Astrocyte (in vitro differentiated cells and primary cell): ENCODE data around the gene PRM2. TPM values are rescaled to one million over a fixed set of nuclear protein-coding genes. Genes with fewer than 3 reads are reported as not detected.
A peak's percentile ranks its signal among the peaks of the same experiment; 100 is the strongest.

Experiments used
- DNase-seq: peaks from one replicate; pipeline ENCODE4 v3.0.0-alpha.2; 2010; ENCODE audit warnings: low read depth
- FAIRE-seq: peaks from 2 replicates; lab custom pipeline; 2011; peaks lifted over from hg19 to GRCh38; lab: Jason Lieb, UNC
- H2AFZ ChIP-seq: 2 replicates; pipeline ENCODE4 v1.6.0; 2012; ENCODE audit warnings: low read depth, low read length, inconsistent platforms
- H3K27ac ChIP-seq: 2 replicates; pipeline ENCODE4 v1.5.1; 2011; ENCODE audit warnings: low read depth, low read length, inconsistent platforms
- H3K27me3 ChIP-seq: 2 replicates; pipeline ENCODE4 v1.6.0; 2011; ENCODE audit warnings: low read length, inconsistent platforms; ENCODE audit not compliant: insufficient read depth
- H3K36me3 ChIP-seq: 2 replicates; pipeline ENCODE4 v1.5.1; 2011; ENCODE audit warnings: low read length, inconsistent platforms; ENCODE audit not compliant: insufficient read depth
- H3K4me1 ChIP-seq: 2 replicates; pipeline ENCODE4 v1.5.1; 2011; ENCODE audit warnings: low read length, inconsistent platforms; ENCODE audit not compliant: insufficient read depth
- H3K4me2 ChIP-seq: 2 replicates; pipeline ENCODE4 v1.6.0; 2012; ENCODE audit warnings: low read length, inconsistent platforms
- H3K4me3 ChIP-seq: 2 replicates; pipeline ENCODE4 v1.5.1; 2011; ENCODE audit warnings: low read depth, mild to moderate bottlenecking, low read length, inconsistent platforms; ENCODE audit not compliant: insufficient read depth
- H3K79me2 ChIP-seq: 2 replicates; pipeline ENCODE4 v1.6.0; 2012; ENCODE audit warnings: mild to moderate bottlenecking, low read length, inconsistent platforms; ENCODE audit not compliant: insufficient read depth
- H3K9ac ChIP-seq: 2 replicates; pipeline ENCODE4 v1.6.0; 2012; ENCODE audit warnings: mild to moderate bottlenecking, low read length, inconsistent platforms
- H3K9me3 ChIP-seq: 2 replicates; pipeline ENCODE4 v1.5.1; 2012; ENCODE audit warnings: low read depth, mild to moderate bottlenecking, low read length, inconsistent platforms; ENCODE audit not compliant: insufficient read depth
- H4K20me1 ChIP-seq: 2 replicates; pipeline ENCODE4 v1.6.0; 2012; ENCODE audit warnings: low read length, inconsistent platforms; ENCODE audit not compliant: insufficient read depth
- H3K27ac Mint-ChIP-seq: one replicate; pipeline ENCODE4 v1.8.0; 2021; ENCODE audit warnings: mild to moderate bottlenecking, mixed read lengths; ENCODE audit not compliant: unreplicated experiment
- H3K27me3 Mint-ChIP-seq: one replicate; pipeline ENCODE4 v1.8.0; 2021; ENCODE audit warnings: low read depth, mixed read lengths; ENCODE audit not compliant: unreplicated experiment
- H3K36me3 Mint-ChIP-seq: one replicate; pipeline ENCODE4 v1.8.0; 2021; ENCODE audit warnings: low read depth, mixed read lengths; ENCODE audit not compliant: unreplicated experiment
- H3K4me1 Mint-ChIP-seq: one replicate; pipeline ENCODE4 v1.8.0; 2021; ENCODE audit warnings: low read depth, mixed read lengths; ENCODE audit not compliant: unreplicated experiment
- H3K4me3 Mint-ChIP-seq: one replicate; pipeline ENCODE4 v1.8.0; 2021; ENCODE audit warnings: mild to moderate bottlenecking, moderate library complexity, mixed read lengths; ENCODE audit not compliant: unreplicated experiment
- H3K9me3 Mint-ChIP-seq: one replicate; pipeline ENCODE4 v1.8.0; 2021; ENCODE audit warnings: mild to moderate bottlenecking, mixed read lengths; ENCODE audit not compliant: unreplicated experiment
- CTCF ChIP-seq: IDR thresholded peaks from 2 replicates; pipeline ENCODE4 v1.5.1; 2011; ENCODE audit warnings: low read depth, mild to moderate bottlenecking, inconsistent platforms, low read length, moderate library complexity; ENCODE audit not compliant: insufficient read depth
- EZH2 ChIP-seq: IDR thresholded peaks from 2 replicates; pipeline ENCODE4 v1.6.1; 2012; ENCODE audit warnings: mild to moderate bottlenecking, low read length, inconsistent platforms; ENCODE audit not compliant: insufficient read depth
- total RNA-seq: library from RNA; stranded (reverse); gene quantifications from 2 replicates; pipeline ENCODE4 v1.2.1, GENCODE V29; 2021

PRM2 gene
- total RNA-seq, 1 donor from 2014 or later, result not detected

GRCh38 chr16:11250091-11250785, 26.0 kb downstream of the PRM2 start:
- no peaks in the 10 kb centered on the region for H3K27me3 Mint-ChIP-seq
- Histone ChIP-seq H2AFZ (no peak overlapping the region), H3K4me2 (no peak overlapping the region), H3K9me3 (no peaks in the 10 kb centered on the region), H3K79me2 (peaks cover 26% of the 10 kb centered on the region), H4K20me1 (peaks cover 45% of the 10 kb centered on the region), H3K9ac (no peak overlapping the region), H3K4me1 (peaks cover 32% of the 10 kb centered on the region), H3K27me3 (no peaks in the 10 kb centered on the region), H3K27ac (no peak overlapping the region), H3K36me3 (no peaks in the 10 kb centered on the region), H3K4me3 (no peak overlapping the region)
- no peaks in the 10 kb centered on the region for H3K9me3 Mint-ChIP-seq
- no peak overlapping the region for H3K4me3 Mint-ChIP-seq
- FAIRE-seq, result no peak
- H3K36me3 Mint-ChIP-seq, result peaks cover 2% of the 10 kb centered on the region
- no peak for TF ChIP-seq EZH2
- TF ChIP-seq CTCF, result no peak
- DNase-seq, result no peak
- H3K4me1 Mint-ChIP-seq, result peaks cover 16% of the 10 kb centered on the region
- H3K27ac Mint-ChIP-seq, result peak overlapping the region; percentile 9

GRCh38 chr16:11249233-11250061, 26.8 kb downstream of the PRM2 start:
- Histone ChIP-seq H3K79me2 (peaks cover 18% of the 10 kb centered on the region), H3K4me1 (peaks cover 27% of the 10 kb centered on the region), H4K20me1 (peaks cover 37% of the 10 kb centered on the region), H3K9ac (no peak overlapping the region), H3K4me2 (no peak overlapping the region), H3K27ac (no peak overlapping the region), H3K36me3 (no peaks in the 10 kb centered on the region), H3K4me3 (no peak overlapping the region), H3K9me3 (no peaks in the 10 kb centered on the region), H3K27me3 (no peaks in the 10 kb centered on the region), H2AFZ (no peak overlapping the region)
- FAIRE-seq, result no peak
- DNase-seq, result no peak
- Mint-ChIP-seq H3K36me3 (peaks cover 2% of the 10 kb centered on the region), H3K4me1 (peaks cover 16% of the 10 kb centered on the region), H3K27me3 (peaks cover 2% of the 10 kb centered on the region), H3K4me3 (peak overlapping the region; percentile 57), H3K9me3 (no peaks in the 10 kb centered on the region), H3K27ac (no peak overlapping the region)
- TF ChIP-seq CTCF (no peak), EZH2 (no peak)
